Astrocyte of the cerebellum (primary cell): ENCODE measurements around the gene SLC1A3.

Experiments
- DNase-seq: peaks from one replicate; pipeline ENCODE4 v3.0.0-alpha.2; 2011; ENCODE audit warnings: low read depth
- H3K4me3 ChIP-seq: 2 replicates; pipeline ENCODE4 v1.5.1; 2011; ENCODE audit warnings: mild to moderate bottlenecking, low read depth, low read length, moderate library complexity
- CTCF ChIP-seq: IDR thresholded peaks from 2 replicates; pipeline ENCODE4 v1.5.1; 2012; ENCODE audit warnings: low read length, low read depth, moderate library complexity, mild to moderate bottlenecking; ENCODE audit errors: missing control alignments
- in situ Hi-C: cut with HindIII; loops from 2 replicates; pipeline ENCODE4 v1.10.0; 2017; ENCODE audit warnings: low sequenced_read_pairs

SLC1A3 gene

GRCh38 chr5:36734422-36734821, 128.0 kb downstream of the SLC1A3 start:
- in situ Hi-C loops, result no loop called here
- no peak for DNase-seq
- no peak overlapping the region for H3K4me3 ChIP-seq
- peak; percentile 12 for TF ChIP-seq CTCF

- no peak for DNase-seq
- in situ Hi-C loops, result no loop called here
- no peak overlapping the region for H3K4me3 ChIP-seq
- TF ChIP-seq CTCF, result no peak
These were observed 129.5 kb downstream of the SLC1A3 start for GRCh38 chr5:36735891-36736290.
